MM.1S (cell line): ENCODE data around the gene SYN1.

Experiments used
- DNase-seq: peaks from one replicate; pipeline ENCODE4 v3.0.0-alpha.2; 2015
- H2AFZ ChIP-seq: fragments of 300-600 bp; sonication (generic); 2 replicates; pipeline ENCODE4 v1.6.0; 2016; ENCODE audit warnings: antibody characterized with exemption, low read length
- H3F3A ChIP-seq: fragments of 300-600 bp; sonication (generic); 2 replicates; pipeline ENCODE4 v1.6.1; 2016; ENCODE audit warnings: mild to moderate bottlenecking, antibody characterized with exemption, low read length, moderate library complexity, mixed read lengths; ENCODE audit not compliant: insufficient read depth
- H3K27ac ChIP-seq: fragments of 300-600 bp; sonication (generic); 2 replicates; pipeline ENCODE4 v1.5.1; 2016; ENCODE audit warnings: mild to moderate bottlenecking, low read length
- H3K27me3 ChIP-seq: fragments of 300-600 bp; sonication (generic); replicated peaks from 2 replicates; pipeline ENCODE4 v1.6.0; 2016; ENCODE audit warnings: low read length; ENCODE audit not compliant: insufficient read depth
- H3K36me3 ChIP-seq: fragments of 300-600 bp; sonication (generic); replicated peaks from 2 replicates; pipeline ENCODE4 v1.6.1; 2016; ENCODE audit warnings: mild to moderate bottlenecking, low read length, mixed read lengths; ENCODE audit not compliant: insufficient read depth
- H3K4me1 ChIP-seq: fragments of 300-600 bp; sonication (generic); 2 replicates; pipeline ENCODE4 v1.6.1; 2016; ENCODE audit warnings: low read length, mixed read lengths
- H3K4me2 ChIP-seq: fragments of 300-600 bp; sonication (generic); 2 replicates; pipeline ENCODE4 v1.6.0; 2016; ENCODE audit warnings: low read depth, low read length
- H3K4me3 ChIP-seq: fragments of 300-600 bp; sonication (generic); 2 replicates; pipeline ENCODE4 v1.5.1; 2016; ENCODE audit warnings: low read length, mixed read lengths
- H3K79me2 ChIP-seq: fragments of 300-600 bp; sonication (generic); 2 replicates; pipeline ENCODE4 v1.6.1; 2016; ENCODE audit warnings: mixed run types, low read length, mixed read lengths
- H3K9ac ChIP-seq: fragments of 300-600 bp; sonication (generic); 2 replicates; pipeline ENCODE4 v1.6.1; 2016; ENCODE audit warnings: low read length, mixed read lengths
- H3K9me2 ChIP-seq: fragments of 300-600 bp; sonication (generic); replicated peaks from 2 replicates; pipeline ENCODE4 v1.6.1; 2016; ENCODE audit warnings: mild to moderate bottlenecking, low read length, mixed read lengths; ENCODE audit not compliant: insufficient read depth
- H3K9me3 ChIP-seq: fragments of 300-600 bp; sonication (generic); replicated peaks from 2 replicates; pipeline ENCODE4 v1.6.1; 2016; ENCODE audit warnings: mild to moderate bottlenecking, low read length, mixed read lengths; ENCODE audit not compliant: insufficient read depth
- H4K20me1 ChIP-seq: fragments of 300-600 bp; sonication (generic); 2 replicates; pipeline ENCODE4 v1.6.1; 2016; ENCODE audit warnings: mild to moderate bottlenecking, low read length, moderate library complexity, mixed read lengths; ENCODE audit not compliant: insufficient read depth
- CTCF ChIP-seq: fragments of 300-600 bp; sonication (generic); IDR thresholded peaks from 2 replicates; pipeline ENCODE4 v1.5.1; 2016; ENCODE audit warnings: antibody characterized with exemption, low read length, mixed read lengths
- EZH2 ChIP-seq: fragments of 300-600 bp; sonication (generic); optimal IDR thresholded peaks from 2 replicates; pipeline ENCODE3; 2017; ENCODE audit warnings: low read depth, mild to moderate bottlenecking, antibody characterized with exemption, low read length, mixed read lengths
- EZH2phosphoT487 ChIP-seq: fragments of 300-600 bp; sonication (generic); IDR thresholded peaks from 2 replicates; pipeline ENCODE4 v1.6.1; 2018; ENCODE audit warnings: antibody characterized with exemption, low read length

Gene SYN1

GRCh38 chrX:47661539-47661938 lies 41.9 kb upstream of the SYN1 start:
- Histone ChIP-seq H3K9me3 (no peaks in the 10 kb centered on the region), H3K4me3 (no peak overlapping the region), H4K20me1 (no peaks in the 10 kb centered on the region), H3F3A (no peaks in the 10 kb centered on the region), H3K9ac (no peak overlapping the region), H3K27ac (no peak overlapping the region), H3K4me2 (no peak overlapping the region), H3K79me2 (peaks cover 8% of the 10 kb centered on the region), H3K27me3 (no peaks in the 10 kb centered on the region), H2AFZ (no peak overlapping the region), H3K36me3 (no peaks in the 10 kb centered on the region), H3K9me2 (no peaks in the 10 kb centered on the region), H3K4me1 (no peaks in the 10 kb centered on the region)
- DNase-seq, result no peak
- TF ChIP-seq CTCF (no peak), EZH2 (no peak), EZH2phosphoT487 (no peak)

- Histone ChIP-seq H3K27me3 (no peaks in the 10 kb centered on the region), H3K9ac (peak overlapping the region; percentile 95; the same call in 1 of the 2 replicates), H3K4me1 (no peaks in the 10 kb centered on the region), H3K27ac (peak overlapping the region; percentile 99; the same call in 1 of the 2 replicates), H3F3A (no peaks in the 10 kb centered on the region), H3K9me2 (no peaks in the 10 kb centered on the region), H3K79me2 (peaks cover 8% of the 10 kb centered on the region), H3K4me3 (peak overlapping the region; percentile 78; the same call in 1 of the 2 replicates), H3K36me3 (0 out of 2 replicates have a peak, but pooled peaks cover 3% of the 10 kb centered on the region), H4K20me1 (no peaks in the 10 kb centered on the region), H3K4me2 (peak overlapping the region; percentile 35; the same call in 1 of the 2 replicates), H3K9me3 (no peaks in the 10 kb centered on the region), H2AFZ (peak overlapping the region; percentile 57)
- TF ChIP-seq EZH2 (no peak), CTCF (no peak), EZH2phosphoT487 (no peak)
- DNase-seq, result no peak
These were observed 39.7 kb upstream of the SYN1 start for GRCh38 chrX:47659421-47659726.

GRCh38 chrX:47658684-47659420 lies 39.2 kb upstream of the SYN1 start, which contains the start of gene UXT:
UXT (minus strand) TSS chrX:47659180; CDS start chrX:47658927, 253 bp downstream.
- Histone ChIP-seq H3K9me3 (no peaks in the 10 kb centered on the region), H4K20me1 (no peaks in the 10 kb centered on the region), H3K36me3 (0 out of 2 replicates have a peak, but pooled peaks cover 3% of the 10 kb centered on the region), H3K79me2 (peaks cover 8% of the 10 kb centered on the region), H3K4me2 (peak within 1 kb of the TSS; percentile 63), H3F3A (no peaks in the 10 kb centered on the region), H3K4me3 (peak within 1 kb of the TSS; percentile 78), H3K9ac (peak within 1 kb of the TSS; percentile 95), H2AFZ (peak within 1 kb of the TSS; percentile 57), H3K27me3 (no peaks in the 10 kb centered on the region), H3K27ac (peak within 1 kb of the TSS; percentile 99), H3K4me1 (no peaks in the 10 kb centered on the region), H3K9me2 (no peaks in the 10 kb centered on the region)
- TF ChIP-seq EZH2phosphoT487 (no peak), CTCF (no peak), EZH2 (no peak)
- DNase-seq, result peak; percentile 91
